HCT116 (cell line): ENCODE measurements around the gene CLEC20A. TPM values are rescaled to one million over a fixed set of nuclear protein-coding genes. Genes with fewer than 3 reads are reported as not detected.

Experiments used
- ATAC-seq: fragments of 200-7000 bp; cut with Tn5 transposase; 2 replicates; pipeline ENCODE4 v1.9.1; 2020; ENCODE audit warnings: mild to moderate bottlenecking, moderate library complexity
- BruUV-seq: library from RNA; stranded (reverse); fragments of 400-500 nt; replicated peaks from 2 replicates; lab custom pipeline; 2021; lab: Mats Ljungman, UMichigan
- CTCF ChIA-PET: fragments of 300-600 bp; sonication (Branson Sonifier 250); formaldehyde crosslinking; loops from one replicate; lab custom pipeline; 2021; ENCODE audit warnings: antibody characterized with exemption; lab: Charles Lee
- POLR2A ChIA-PET: fragments of 300-600, 350-600 bp; sonication (Branson Sonifier 250); formaldehyde crosslinking; loops from one replicate; lab custom pipeline; 2021; ENCODE audit warnings: antibody characterized with exemption; lab: Charles Lee
- RAD21 ChIA-PET, 2 experiments: fragments of 300-600 bp; sonication (Branson Sonifier 250); formaldehyde crosslinking; loops; one replicate each; lab custom pipeline; 2023; ENCODE audit warnings: low total read pairs in 2 of 2; ENCODE audit not compliant: uncharacterized antibody in 2 of 2, unreplicated experiment in 2 of 2, low non-redundant PET in 1 of 2; lab: Charles Lee
- DNase-seq: peaks from one replicate; pipeline ENCODE4 v3.0.0-alpha.2; 2010; ENCODE audit warnings: low read depth, low spot score
- H2AFZ ChIP-seq: fragments of 200-600 bp; shearing (Covaris generic), sonication (generic); 2 replicates; pipeline ENCODE4 v1.6.1; 2017; ENCODE audit warnings: low read depth, mixed run types, mixed read lengths, antibody characterized with exemption, low read length; ENCODE audit not compliant: poor library complexity, severe bottlenecking
- H3K27ac ChIP-seq: 2 replicates; pipeline ENCODE4 v1.5.1; 2012; ENCODE audit warnings: low read depth, low read length
- H3K27me3 ChIP-seq: fragments of 200-600 bp; sonication (generic); 2 replicates; pipeline ENCODE4 v1.6.1; 2016; ENCODE audit warnings: mixed run types, low read length, mixed read lengths; ENCODE audit not compliant: insufficient read depth
- H3K36me3 ChIP-seq, 2 experiments: fragments of 200-500 bp in 1 of 2; fragments of 200-600 bp in 1 of 2; sonication (Bioruptor generic) in 1 of 2; sonication (generic) in 1 of 2; 2 replicates each; pipeline versions ENCODE4 v1.5.1 to v1.6.1; 2014 to 2016; ENCODE audit warnings: low read length in 2 of 2, inconsistent platforms in 1 of 2, mixed read lengths in 1 of 2, mixed run types in 1 of 2; ENCODE audit not compliant: insufficient read depth in 2 of 2, control insufficient read depth in 1 of 2
- H3K4me1 ChIP-seq, 2 experiments: fragments of 200-600 bp in 1 of 2; sonication (generic) in 1 of 2; 2 replicates each; pipeline versions ENCODE4 v1.5.1 to v1.6.1; 2012 to 2017; ENCODE audit warnings: low read length in 2 of 2, inconsistent platforms in 1 of 2, mild to moderate bottlenecking in 1 of 2, mixed read lengths in 1 of 2, mixed run types in 1 of 2, moderate library complexity in 1 of 2; ENCODE audit not compliant: insufficient read depth in 2 of 2, control insufficient read depth in 1 of 2
- H3K4me2 ChIP-seq: fragments of 200-600 bp; sonication (generic); 2 replicates; pipeline ENCODE4 v1.6.1; 2017; ENCODE audit warnings: mixed run types, low read length, mixed read lengths
- H3K4me3 ChIP-seq, 2 experiments: fragments of 200-600 bp in 1 of 2; sonication (generic) in 1 of 2; replicated peaks in 1 of 2; 2 replicates each; pipeline ENCODE4 v1.5.1; 2011 to 2016; ENCODE audit warnings: low read length in 2 of 2, control low read depth in 1 of 2, low read depth in 1 of 2, mild to moderate bottlenecking in 1 of 2, mixed read lengths in 1 of 2, mixed run types in 1 of 2
- H3K79me2 ChIP-seq: fragments of 200-600 bp; sonication (generic); 2 replicates; pipeline ENCODE4 v1.6.1; 2017; ENCODE audit warnings: mild to moderate bottlenecking, mixed run types, low read length, moderate library complexity, mixed read lengths; ENCODE audit not compliant: insufficient read depth
- H3K9ac ChIP-seq: fragments of 200-600 bp; sonication (generic); 2 replicates; pipeline ENCODE4 v1.6.1; 2016; ENCODE audit warnings: low read length, mixed read lengths
- H3K9me2 ChIP-seq: fragments of 200-600 bp; sonication (generic), shearing (Covaris generic); 2 replicates; pipeline ENCODE4 v1.6.1; 2017; ENCODE audit warnings: mixed run types, mild to moderate bottlenecking, moderate library complexity; ENCODE audit not compliant: insufficient read depth
- H3K9me3 ChIP-seq, 2 experiments: fragments of 200-500 bp in 1 of 2; fragments of 200-600 bp in 1 of 2; sonication (Bioruptor generic) in 1 of 2; sonication (generic) in 1 of 2; 2 replicates each; pipeline ENCODE4 v1.6.1; 2014 to 2017; ENCODE audit warnings: low read length in 2 of 2, mixed read lengths in 2 of 2, inconsistent platforms in 1 of 2, low read depth in 1 of 2, mild to moderate bottlenecking in 1 of 2, mixed run types in 1 of 2, moderate library complexity in 1 of 2; ENCODE audit not compliant: control insufficient read depth in 1 of 2, insufficient read depth in 1 of 2
- H4K20me1 ChIP-seq: fragments of 200-600 bp; sonication (generic), shearing (Covaris generic); 2 replicates; pipeline ENCODE4 v1.6.1; 2017; ENCODE audit warnings: mixed run types, mild to moderate bottlenecking, moderate library complexity; ENCODE audit not compliant: insufficient read depth
- CBX3 ChIP-seq: IDR thresholded peaks from 2 replicates; pipeline ENCODE4 v1.6.1; 2012; ENCODE audit warnings: low read depth
- EGR1 ChIP-seq: IDR thresholded peaks from 2 replicates; pipeline ENCODE4 v1.6.1; 2012; ENCODE audit warnings: low read depth
- ELF1 ChIP-seq: IDR thresholded peaks from 2 replicates; pipeline ENCODE4 v1.6.1; 2012; ENCODE audit warnings: low read depth, borderline replicate concordance
- EZH2 ChIP-seq: fragments of 200-600 bp; sonication (generic); IDR thresholded peaks from 2 replicates; pipeline ENCODE4 v1.6.1; 2017; ENCODE audit warnings: antibody characterized with exemption, mixed run types
- EZH2phosphoT487 ChIP-seq: fragments of 200-600 bp; IDR thresholded peaks from 2 replicates; pipeline ENCODE4 v1.6.1; 2018; ENCODE audit warnings: antibody characterized with exemption, borderline replicate concordance
- POLR2A ChIP-seq: IDR thresholded peaks from 2 replicates; pipeline ENCODE4 v1.7.0; 2011; ENCODE audit warnings: borderline replicate concordance; ENCODE audit not compliant: insufficient read depth, insufficient read length; ENCODE audit errors: extremely low read depth
- POLR2AphosphoS5 ChIP-seq: IDR thresholded peaks from 2 replicates; pipeline ENCODE4 v1.6.1; 2011; ENCODE audit warnings: mild to moderate bottlenecking, low read depth, low read length, moderate library complexity
- REST ChIP-seq: IDR thresholded peaks from 2 replicates; pipeline ENCODE4 v1.6.1; 2012; ENCODE audit warnings: low read depth
- SIN3A ChIP-seq: IDR thresholded peaks from 2 replicates; pipeline ENCODE4 v1.6.1; 2012; ENCODE audit warnings: low read depth
- SP1 ChIP-seq: IDR thresholded peaks from 2 replicates; pipeline ENCODE4 v1.6.1; 2012; ENCODE audit warnings: low read depth
- SRF ChIP-seq: IDR thresholded peaks from 2 replicates; pipeline ENCODE4 v1.6.1; 2012; ENCODE audit warnings: low read depth
- TCF7L2 ChIP-seq: IDR thresholded peaks from 2 replicates; pipeline ENCODE4 v1.7.0; 2011; ENCODE audit warnings: borderline replicate concordance, inconsistent platforms; ENCODE audit not compliant: insufficient read depth, insufficient read length; ENCODE audit errors: extremely low read depth
- ZBTB33 ChIP-seq: IDR thresholded peaks from 2 replicates; pipeline ENCODE4 v1.6.1; 2011; ENCODE audit warnings: mild to moderate bottlenecking, low read length, moderate library complexity; ENCODE audit not compliant: insufficient replicate concordance; ENCODE audit errors: extremely low read depth
- intact Hi-C: fragments of 100-400 bp; cut with micrococcal nuclease; formaldehyde crosslinking; loops from 2 replicates; pipeline ENCODE4 v1.10.0; 2022
- total RNA-seq: library from RNA; stranded (reverse); gene quantifications from one replicate; pipeline ENCODE4 v1.2.1, GENCODE V29; 2021; ENCODE audit not compliant: unreplicated experiment

Gene CLEC20A
- total RNA-seq, 1 experiment from 2014 or later, result not detected

- TF ChIP-seq EZH2 (no peak), REST (no peak), SIN3A (no peak), CBX3 (no peak), TCF7L2 (no peak), POLR2AphosphoS5 (no peak)
These were observed 32.2 kb upstream of the CLEC20A start (continued) for GRCh38 chr1:178528953-178529335.

- no peaks in the 10 kb centered on the region for H3K79me2 ChIP-seq
- POLR2A ChIA-PET, result no interaction called here
- no peak overlapping the region for H3K4me3 ChIP-seq
- H3K4me2 ChIP-seq, result no peak overlapping the region
- no peaks in the 10 kb centered on the region for H3K27me3 ChIP-seq
- no peaks in the 10 kb centered on the region for H3K9me2 ChIP-seq
- no peaks in the 10 kb centered on the region for H4K20me1 ChIP-seq
- CTCF ChIA-PET, result interaction anchor here (1.2 to 4.9 kb wide), 4 partner anchors 27 to 474 kb away, joined by 6 to 27 read pairs (median 11); no protein-coding TSS in a partner anchor
- peaks cover 11 to 35% of the 10 kb centered on the region in 2 experiments for H3K4me1 ChIP-seq
- H3K9me3 ChIP-seq, result no peaks in the 10 kb centered on the region
- no TSS peak for BruUV-seq
- no peak for TF ChIP-seq TCF7L2
- TF ChIP-seq REST, result no peak
- no peak for TF ChIP-seq SRF
- TF ChIP-seq ZBTB33, result no peak
- no peak for TF ChIP-seq ELF1
- TF ChIP-seq CBX3, result no peak
- no peak for TF ChIP-seq EGR1
- TF ChIP-seq POLR2A, result no peak
- TF ChIP-seq EZH2phosphoT487, result no peak
- TF ChIP-seq SP1, result no peak
- TF ChIP-seq, all 23 proteins: peak for 0
- DNase-seq (no peak), ATAC-seq (no peak)
- Histone ChIP-seq H3K9ac (no peak overlapping the region), H3K36me3 (no peaks in the 10 kb centered on the region), H3K27ac (no peak overlapping the region), H2AFZ (no peak overlapping the region)
- intact Hi-C loops, result no loop called here
- RAD21 ChIA-PET, result no interaction called here
These were observed 31.6 kb upstream of the CLEC20A start for GRCh38 chr1:178528228-178528952.
